ENCODE data around the gene CHRNA3.
"Not testable (repeated sequence)": the region's sequence is repeated elsewhere in the genome, so short reads cannot be mapped to it uniquely, and the experiment has no call there.

GRCh38 chr15:78560201-78560600, 60.6 kb downstream of the CHRNA3 start:
- TF ChIP-seq CTCF, POLR2A (IDR thresholded peaks at IDR 0.05): not testable (repeated sequence)

All from body of pancreas (tissue), 4 donors.